ENCODE results near the gene FBXL3. TPM values are rescaled to one million over a fixed set of nuclear protein-coding genes. Genes with fewer than 3 reads are reported as not detected.

Gene FBXL3, protein sequence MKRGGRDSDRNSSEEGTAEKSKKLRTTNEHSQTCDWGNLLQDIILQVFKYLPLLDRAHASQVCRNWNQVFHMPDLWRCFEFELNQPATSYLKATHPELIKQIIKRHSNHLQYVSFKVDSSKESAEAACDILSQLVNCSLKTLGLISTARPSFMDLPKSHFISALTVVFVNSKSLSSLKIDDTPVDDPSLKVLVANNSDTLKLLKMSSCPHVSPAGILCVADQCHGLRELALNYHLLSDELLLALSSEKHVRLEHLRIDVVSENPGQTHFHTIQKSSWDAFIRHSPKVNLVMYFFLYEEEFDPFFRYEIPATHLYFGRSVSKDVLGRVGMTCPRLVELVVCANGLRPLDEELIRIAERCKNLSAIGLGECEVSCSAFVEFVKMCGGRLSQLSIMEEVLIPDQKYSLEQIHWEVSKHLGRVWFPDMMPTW
- 49.0 and 56.8 TPM in 2 replicates for total RNA-seq (2014; rRNA removed; shearing (Covaris generic); ENCODE audit: low replicate concordance)

DNA sequence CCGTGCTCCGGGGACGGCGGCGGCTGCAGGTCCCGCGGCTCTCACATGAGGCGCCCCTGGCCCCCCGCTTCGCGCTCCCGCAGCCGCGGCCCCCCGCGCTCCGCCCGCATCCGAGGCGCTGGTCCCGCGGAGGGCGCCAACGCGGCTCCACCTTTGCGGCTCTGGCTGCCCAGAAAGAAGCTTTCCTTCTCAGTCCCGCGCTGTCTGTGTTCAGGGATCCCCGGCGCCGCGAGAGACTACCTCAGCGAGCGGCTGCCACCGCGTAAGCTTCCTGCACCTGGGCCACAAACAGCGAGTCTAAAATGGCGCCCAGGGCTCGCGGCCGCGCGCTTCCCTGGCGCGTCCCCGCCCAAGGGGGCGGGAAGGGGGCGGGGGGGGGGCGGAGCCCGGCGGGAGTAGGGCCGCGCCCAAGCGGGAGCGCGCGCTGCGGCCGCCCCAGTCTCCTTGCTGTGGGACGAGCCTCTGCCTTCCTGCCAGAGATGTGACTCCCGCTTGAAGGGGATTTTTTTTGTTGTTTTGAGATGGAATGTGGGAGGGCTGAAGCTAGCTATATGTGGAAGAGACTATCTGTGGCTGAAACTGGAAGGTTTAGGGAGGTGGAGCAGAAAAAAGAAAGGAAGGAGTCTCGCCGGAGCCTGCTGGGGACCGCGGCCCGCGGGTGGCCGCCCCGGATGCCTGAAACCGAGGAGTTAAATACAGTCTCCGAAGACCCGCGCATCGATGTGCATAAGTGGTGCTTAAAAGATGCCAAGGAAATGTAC lies at the start of gene FBXL3:
Gene FBXL3, minus strand, starts transcription at position 299 of the 761 bp plus-strand sequence. CDS start 5,299 bp downstream, outside the sequence.
- H3K9me2 ChIP-seq (replicated peaks; ENCODE audit: insufficient read depth, low read length): no peaks in the 10 kb centered on the region
- H3K27me3 ChIP-seq (ENCODE audit: low read length): no peaks in the 10 kb centered on the region
- H3K9me3 ChIP-seq (ENCODE audit: low read length): no peaks in the 10 kb centered on the region
- H3K27ac ChIP-seq (ENCODE audit: low read length): peak within 1 kb of the TSS; percentile 80
- peak within 1 kb of the TSS; percentile 91 for H3K4me3 ChIP-seq (ENCODE audit: low read length)
- H3K4me1 ChIP-seq (ENCODE audit: low read length): peaks cover 44% of the 10 kb centered on the region
- H4K20me1 ChIP-seq (ENCODE audit: insufficient read depth, low read depth, low read length): peaks cover 12% of the 10 kb centered on the region
- DNase-seq: peak; percentile 94
- H3K9ac ChIP-seq (ENCODE audit: low read length): peak within 1 kb of the TSS; percentile 97
- H3K79me2 ChIP-seq (ENCODE audit: low read length): peaks cover 47% of the 10 kb centered on the region
- H3K36me3 ChIP-seq (ENCODE audit: insufficient read depth, low read length): no peaks in the 10 kb centered on the region; the same call in 1 of the 2 replicates
- H3K4me2 ChIP-seq (ENCODE audit: low read depth, low read length, poor library complexity, severe bottlenecking): peak within 1 kb of the TSS; percentile 90
- peak within 1 kb of the TSS; percentile 82; the same call in 1 of the 2 replicates for H2AFZ ChIP-seq (ENCODE audit: low read length)

DNA sequence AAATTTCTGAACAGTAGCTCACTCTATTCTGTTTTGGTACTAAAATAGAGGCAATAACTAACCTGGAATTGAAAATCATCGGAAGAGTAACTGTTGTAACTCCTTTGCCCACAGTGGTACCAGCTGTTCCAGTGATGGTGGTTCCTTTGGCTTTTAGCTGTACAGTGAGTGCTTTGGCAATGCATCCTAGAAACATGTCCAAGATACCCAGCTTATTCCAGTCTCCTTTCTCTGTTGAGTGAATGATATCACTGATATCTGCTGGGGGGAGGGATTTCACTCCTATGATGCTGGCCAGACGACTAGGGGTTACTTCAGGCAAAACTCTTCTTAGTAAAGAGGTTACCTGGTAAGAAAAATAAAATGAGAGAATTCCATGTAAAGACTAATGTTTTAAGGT lies 40.6 kb upstream of the FBXL3 start:
- H3K9me3 ChIP-seq (ENCODE audit: low read length): no peaks in the 10 kb centered on the region

DNA sequence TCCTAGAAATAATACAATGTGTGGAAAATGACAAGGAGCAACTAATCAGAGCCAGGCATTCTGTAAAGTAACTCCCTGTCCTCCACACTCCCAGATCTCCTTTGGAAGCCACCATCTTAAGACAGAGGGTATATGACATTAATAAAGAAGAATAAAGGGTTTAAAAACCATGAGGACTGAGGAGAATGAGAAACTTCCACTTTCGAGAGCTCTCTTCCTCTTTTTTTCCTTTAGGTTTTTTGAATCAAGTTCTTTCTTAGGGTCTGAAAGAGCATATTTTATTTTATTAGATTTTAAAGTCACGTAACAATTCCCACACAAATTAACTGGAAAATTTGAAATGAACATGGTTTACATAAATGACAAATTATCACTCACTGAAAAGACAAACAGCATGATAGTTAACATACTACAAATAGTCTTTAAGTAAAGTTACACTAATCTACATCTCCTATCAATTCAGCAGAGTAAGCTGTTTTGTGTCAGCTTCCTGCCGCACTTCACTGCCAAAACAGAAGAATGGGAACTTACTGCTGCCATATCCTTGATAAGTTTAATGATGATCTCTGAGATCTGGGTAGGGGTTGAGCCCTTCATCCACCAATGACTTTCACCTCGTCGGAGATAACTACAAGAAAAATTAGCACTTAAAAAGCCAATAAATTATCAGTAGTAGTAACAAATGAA lies 38.6 kb upstream of the FBXL3 start:
- H3K4me3 ChIP-seq (ENCODE audit: low read length): no peak overlapping the region
- H2AFZ ChIP-seq (ENCODE audit: low read length): no peak overlapping the region
- no peaks in the 10 kb centered on the region for H3K9me3 ChIP-seq (ENCODE audit: low read length)
- no peaks in the 10 kb centered on the region for H3K9me2 ChIP-seq (replicated peaks; ENCODE audit: insufficient read depth, low read length)
- no peaks in the 10 kb centered on the region for H3K27me3 ChIP-seq (ENCODE audit: low read length)
- peak; percentile 60 for DNase-seq
- H3K4me1 ChIP-seq (ENCODE audit: low read length): peaks cover 26% of the 10 kb centered on the region
- peak overlapping the region; percentile 21 for H3K4me2 ChIP-seq (ENCODE audit: low read depth, low read length, poor library complexity, severe bottlenecking)
- peak overlapping the region; percentile 52 for H3K27ac ChIP-seq (ENCODE audit: low read length)
- no peaks in the 10 kb centered on the region for H4K20me1 ChIP-seq (ENCODE audit: insufficient read depth, low read depth, low read length)
- H3K9ac ChIP-seq (ENCODE audit: low read length): no peak overlapping the region
- no peaks in the 10 kb centered on the region for H3K79me2 ChIP-seq (ENCODE audit: low read length)
- H3K36me3 ChIP-seq (ENCODE audit: insufficient read depth, low read length): peaks cover 61% of the 10 kb centered on the region

More for the DNA sequence above, 40.6 kb upstream of the FBXL3 start:
- Histone ChIP-seq H3K9me2 (replicated peaks; ENCODE audit: insufficient read depth, low read length) (no peaks in the 10 kb centered on the region), H3K9ac (ENCODE audit: low read length) (no peak overlapping the region), H3K36me3 (ENCODE audit: insufficient read depth, low read length) (peaks cover 49% of the 10 kb centered on the region), H3K4me1 (ENCODE audit: low read length) (peaks cover 26% of the 10 kb centered on the region), H3K27ac (ENCODE audit: low read length) (no peak overlapping the region), H2AFZ (ENCODE audit: low read length) (no peak overlapping the region), H3K4me3 (ENCODE audit: low read length) (no peak overlapping the region), H3K79me2 (ENCODE audit: low read length) (no peaks in the 10 kb centered on the region), H4K20me1 (ENCODE audit: insufficient read depth, low read depth, low read length) (no peaks in the 10 kb centered on the region), H3K27me3 (ENCODE audit: low read length) (no peaks in the 10 kb centered on the region), H3K4me2 (ENCODE audit: low read depth, low read length, poor library complexity, severe bottlenecking) (no peak overlapping the region)
- DNase-seq: no peak

DNA sequence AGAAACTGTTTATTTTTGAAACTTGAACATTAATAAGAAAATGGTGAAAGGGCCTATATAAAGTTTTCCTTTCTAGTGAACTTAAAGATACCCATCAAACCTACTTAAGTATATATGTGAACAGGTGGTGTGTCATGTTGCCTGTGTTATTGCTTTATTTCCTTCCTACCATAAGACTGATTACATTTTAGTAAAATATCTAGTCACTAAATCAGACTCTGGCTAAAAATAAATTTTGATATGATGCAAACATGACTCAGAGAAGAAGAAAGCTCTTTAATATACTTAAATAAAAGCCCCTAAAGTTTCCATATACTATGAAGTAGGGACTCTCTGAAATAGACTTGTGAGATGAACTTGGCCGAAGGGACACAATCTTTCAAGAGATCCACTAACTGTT lies 35.1 kb upstream of the FBXL3 start:
- peaks cover 39% of the 10 kb centered on the region for H3K36me3 ChIP-seq (ENCODE audit: insufficient read depth, low read length)
- H3K9me2 ChIP-seq (replicated peaks; ENCODE audit: insufficient read depth, low read length): no peaks in the 10 kb centered on the region

GRCh38 chr13:77061362-77061761 lies 34.4 kb upstream of the FBXL3 start:
- Histone ChIP-seq H4K20me1 (ENCODE audit: insufficient read depth, low read depth, low read length) (no peaks in the 10 kb centered on the region), H3K27ac (ENCODE audit: low read length) (no peak overlapping the region), H3K79me2 (ENCODE audit: low read length) (no peaks in the 10 kb centered on the region), H3K9ac (ENCODE audit: low read length) (no peak overlapping the region), H3K36me3 (ENCODE audit: insufficient read depth, low read length) (peaks cover 45% of the 10 kb centered on the region), H3K9me3 (ENCODE audit: low read length) (no peaks in the 10 kb centered on the region), H3K9me2 (replicated peaks; ENCODE audit: insufficient read depth, low read length) (no peaks in the 10 kb centered on the region), H3K4me2 (ENCODE audit: low read depth, low read length, poor library complexity, severe bottlenecking) (no peak overlapping the region), H3K4me1 (ENCODE audit: low read length) (peaks cover 13% of the 10 kb centered on the region), H2AFZ (ENCODE audit: low read length) (no peak overlapping the region), H3K27me3 (ENCODE audit: low read length) (no peaks in the 10 kb centered on the region), H3K4me3 (ENCODE audit: low read length) (no peak overlapping the region)
- no peak for DNase-seq

More for the DNA sequence above, 35.1 kb upstream of the FBXL3 start:
- H4K20me1 ChIP-seq (ENCODE audit: insufficient read depth, low read depth, low read length): no peaks in the 10 kb centered on the region
- H3K27me3 ChIP-seq (ENCODE audit: low read length): no peaks in the 10 kb centered on the region
- H2AFZ ChIP-seq (ENCODE audit: low read length): no peak overlapping the region
- H3K79me2 ChIP-seq (ENCODE audit: low read length): no peaks in the 10 kb centered on the region
- DNase-seq: no peak
- no peak overlapping the region for H3K4me2 ChIP-seq (ENCODE audit: low read depth, low read length, poor library complexity, severe bottlenecking)
- H3K4me3 ChIP-seq (ENCODE audit: low read length): no peak overlapping the region
- H3K27ac ChIP-seq (ENCODE audit: low read length): no peak overlapping the region
- H3K9me3 ChIP-seq (ENCODE audit: low read length): no peaks in the 10 kb centered on the region
- H3K9ac ChIP-seq (ENCODE audit: low read length): no peak overlapping the region
- H3K4me1 ChIP-seq (ENCODE audit: low read length): peaks cover 19% of the 10 kb centered on the region

DNA sequence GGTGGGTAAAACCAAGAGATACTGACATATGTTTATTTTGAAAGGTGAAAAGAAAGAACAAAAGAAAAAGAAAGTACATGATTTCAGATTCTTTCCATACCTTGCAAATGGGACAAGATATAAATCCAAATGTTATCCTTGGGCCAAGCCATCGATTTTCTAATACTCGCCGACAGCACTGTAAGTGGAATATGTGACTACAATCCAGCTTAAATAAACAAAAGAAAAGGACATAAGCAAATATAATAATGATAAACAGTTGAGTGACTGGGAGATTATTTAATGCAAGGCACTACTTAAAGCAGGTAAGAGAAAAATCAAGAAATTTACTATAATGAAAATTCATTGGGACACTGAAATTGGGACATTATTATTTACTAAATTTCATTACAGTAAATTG lies 29.9 kb upstream of the FBXL3 start:
- no peak overlapping the region for H3K4me2 ChIP-seq (ENCODE audit: low read depth, low read length, poor library complexity, severe bottlenecking)
- no peak overlapping the region for H3K27ac ChIP-seq (ENCODE audit: low read length)
- no peaks in the 10 kb centered on the region for H3K27me3 ChIP-seq (ENCODE audit: low read length)
- no peaks in the 10 kb centered on the region for H3K4me1 ChIP-seq (ENCODE audit: low read length)
- H2AFZ ChIP-seq (ENCODE audit: low read length): no peak overlapping the region
- H3K4me3 ChIP-seq (ENCODE audit: low read length): no peak overlapping the region
- no peak overlapping the region for H3K9ac ChIP-seq (ENCODE audit: low read length)
- peaks cover 38% of the 10 kb centered on the region; the same call in 1 of the 2 replicates for H3K36me3 ChIP-seq (ENCODE audit: insufficient read depth, low read length)
- H3K79me2 ChIP-seq (ENCODE audit: low read length): no peaks in the 10 kb centered on the region
- DNase-seq: no peak
- no peaks in the 10 kb centered on the region for H4K20me1 ChIP-seq (ENCODE audit: insufficient read depth, low read depth, low read length)
- H3K9me3 ChIP-seq (ENCODE audit: low read length): no peaks in the 10 kb centered on the region
- H3K9me2 ChIP-seq (replicated peaks; ENCODE audit: insufficient read depth, low read length): no peaks in the 10 kb centered on the region

DNA sequence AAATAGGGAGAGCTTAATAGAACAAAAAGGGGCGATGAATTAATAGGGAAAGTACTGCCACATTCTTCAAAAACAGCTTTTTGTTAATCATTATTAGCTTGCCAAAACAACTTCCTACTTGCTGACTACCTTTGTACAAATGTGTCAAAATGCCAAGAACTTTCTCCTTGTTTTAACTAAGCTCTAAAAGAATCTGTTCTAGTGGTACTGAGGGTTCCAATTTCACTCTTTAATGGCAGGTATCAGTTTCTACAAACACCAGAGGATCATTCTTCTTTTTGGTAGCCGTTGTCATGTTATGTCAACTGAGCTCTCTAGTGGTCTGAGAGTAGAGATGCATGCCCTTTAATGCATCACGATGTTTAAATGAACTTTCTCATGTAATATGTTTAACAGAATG lies 29.4 kb upstream of the FBXL3 start:
- Histone ChIP-seq H2AFZ (ENCODE audit: low read length) (no peak overlapping the region), H3K9ac (ENCODE audit: low read length) (no peak overlapping the region), H3K27me3 (ENCODE audit: low read length) (no peaks in the 10 kb centered on the region), H3K79me2 (ENCODE audit: low read length) (no peaks in the 10 kb centered on the region), H4K20me1 (ENCODE audit: insufficient read depth, low read depth, low read length) (no peaks in the 10 kb centered on the region), H3K4me2 (ENCODE audit: low read depth, low read length, poor library complexity, severe bottlenecking) (no peak overlapping the region), H3K27ac (ENCODE audit: low read length) (no peak overlapping the region), H3K9me2 (replicated peaks; ENCODE audit: insufficient read depth, low read length) (no peaks in the 10 kb centered on the region), H3K4me1 (ENCODE audit: low read length) (no peaks in the 10 kb centered on the region), H3K36me3 (ENCODE audit: insufficient read depth, low read length) (peaks cover 36% of the 10 kb centered on the region; the same call in 1 of the 2 replicates), H3K9me3 (ENCODE audit: low read length) (no peaks in the 10 kb centered on the region), H3K4me3 (ENCODE audit: low read length) (no peak overlapping the region)
- DNase-seq: no peak

All from Karpas-422 (cell line).